ENCODE results near the gene CALN1. TPM values are rescaled to one million over a fixed set of nuclear protein-coding genes. Genes with fewer than 3 reads are reported as not detected.

Gene CALN1
- polyA plus RNA-seq, 1 donor (not counting 4 experiments of a cell fraction or from before 2014, with no cell fraction given), result not detected

DNA sequence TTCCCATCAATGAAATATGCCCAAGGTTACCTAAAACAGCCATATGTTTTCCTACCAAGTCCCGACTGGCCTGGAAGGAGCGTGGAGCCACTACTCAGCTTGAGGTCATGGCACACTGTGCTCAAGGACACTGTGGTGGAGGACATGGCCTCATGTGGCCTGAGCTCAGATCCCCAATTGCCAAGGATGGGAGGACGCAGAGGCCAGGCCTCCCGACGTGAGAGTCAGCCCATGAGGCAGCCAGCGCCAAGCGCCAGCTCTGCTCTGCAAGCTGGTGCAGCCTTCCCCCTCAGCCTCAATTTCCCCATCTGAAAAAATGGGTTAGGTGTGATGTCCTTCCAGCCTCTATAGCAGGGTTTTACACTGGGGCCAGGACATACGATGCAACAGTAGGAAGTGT lies 302.6 kb downstream of the CALN1 start:
- no peaks in the 10 kb centered on the region for H3K9me1 ChIP-seq (ENCODE audit: control insufficient read depth, extremely low read depth, insufficient read depth, low read length)
- no peaks in the 10 kb centered on the region for H3K27me3 ChIP-seq (ENCODE audit: control insufficient read depth, extremely low read depth, insufficient read depth, low read length)
- FAIRE-seq, result no peak
- no peak overlapping the region for H2AFZ ChIP-seq (ENCODE audit: control insufficient read depth, low read length)
- H3K4me1 ChIP-seq (ENCODE audit: control insufficient read depth, extremely low read depth, insufficient read depth, low read length), result no peaks in the 10 kb centered on the region
- H3K9ac ChIP-seq (ENCODE audit: control insufficient read depth, extremely low read depth, insufficient read depth, low read length), result no peak overlapping the region
- dilution Hi-C loops (cut with MboI; ENCODE audit: extremely low pct_ligation_motif_present, low sequenced_read_pairs), result no loop called here
- no peak for TF ChIP-seq EZH2 (IDR thresholded peaks at IDR 0.05; ENCODE audit: low read length)
- TF ChIP-seq, protein P1, sequence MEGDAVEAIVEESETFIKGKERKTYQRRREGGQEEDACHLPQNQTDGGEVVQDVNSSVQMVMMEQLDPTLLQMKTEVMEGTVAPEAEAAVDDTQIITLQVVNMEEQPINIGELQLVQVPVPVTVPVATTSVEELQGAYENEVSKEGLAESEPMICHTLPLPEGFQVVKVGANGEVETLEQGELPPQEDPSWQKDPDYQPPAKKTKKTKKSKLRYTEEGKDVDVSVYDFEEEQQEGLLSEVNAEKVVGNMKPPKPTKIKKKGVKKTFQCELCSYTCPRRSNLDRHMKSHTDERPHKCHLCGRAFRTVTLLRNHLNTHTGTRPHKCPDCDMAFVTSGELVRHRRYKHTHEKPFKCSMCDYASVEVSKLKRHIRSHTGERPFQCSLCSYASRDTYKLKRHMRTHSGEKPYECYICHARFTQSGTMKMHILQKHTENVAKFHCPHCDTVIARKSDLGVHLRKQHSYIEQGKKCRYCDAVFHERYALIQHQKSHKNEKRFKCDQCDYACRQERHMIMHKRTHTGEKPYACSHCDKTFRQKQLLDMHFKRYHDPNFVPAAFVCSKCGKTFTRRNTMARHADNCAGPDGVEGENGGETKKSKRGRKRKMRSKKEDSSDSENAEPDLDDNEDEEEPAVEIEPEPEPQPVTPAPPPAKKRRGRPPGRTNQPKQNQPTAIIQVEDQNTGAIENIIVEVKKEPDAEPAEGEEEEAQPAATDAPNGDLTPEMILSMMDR (optimal IDR thresholded peaks at IDR 0.05 in 1 of 3, IDR thresholded peaks at IDR 0.05 in 1 of 3, conservative IDR thresholded peaks at IDR 0.05 in 1 of 3; ENCODE audit: extremely low read depth in 1 of 3, insufficient read depth in 2 of 3, low read length in 3 of 3), result no peak
- no peak overlapping the region for H3K4me3 ChIP-seq (ENCODE audit: control insufficient read depth in 2 of 3, extremely low read depth in 1 of 3, insufficient read depth in 2 of 3, low read depth in 1 of 3, low read length in 3 of 3)
- no peaks in the 10 kb centered on the region for H3K36me3 ChIP-seq (ENCODE audit: control insufficient read depth in 2 of 2, extremely low read depth in 1 of 2, insufficient read depth in 2 of 2, low read length in 2 of 2)
- no peak for DNase-seq (ENCODE audit: low read depth, low spot score)
- peaks cover 4% of the 10 kb centered on the region for H3K9me3 ChIP-seq (ENCODE audit: control insufficient read depth, low read depth, low read length)
- H4K20me1 ChIP-seq (ENCODE audit: control insufficient read depth, extremely low read depth, insufficient read depth, low read length), result no peaks in the 10 kb centered on the region
- no peak overlapping the region for H3K4me2 ChIP-seq (ENCODE audit: control insufficient read depth, extremely low read depth, insufficient read depth, low read depth, low read length)
- H3K79me2 ChIP-seq (ENCODE audit: control insufficient read depth, insufficient read depth, low read length), result no peaks in the 10 kb centered on the region
- H3K27ac ChIP-seq (ENCODE audit: control insufficient read depth, insufficient read depth, low read length), result no peak overlapping the region

DNA sequence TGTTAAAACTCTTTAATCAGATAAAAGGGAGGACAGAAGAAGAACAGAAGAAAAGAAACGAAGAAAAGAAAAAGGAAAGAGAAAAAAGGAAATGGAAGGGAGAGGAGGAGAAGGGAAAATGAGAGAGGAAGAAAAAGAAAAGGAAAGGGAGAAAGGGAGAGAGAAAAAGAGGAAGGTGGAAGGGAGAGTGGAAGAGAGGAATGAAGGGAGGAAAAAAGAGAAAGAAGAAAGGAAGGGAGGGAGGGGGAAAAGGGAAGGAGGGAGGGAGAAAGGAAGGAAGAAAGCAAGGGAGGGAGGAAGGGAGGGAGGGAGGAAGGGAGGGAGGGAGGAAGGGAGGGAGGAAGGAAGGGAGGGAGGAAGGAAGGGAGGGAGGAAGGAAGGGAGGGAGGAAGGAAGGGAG lies 305.7 kb downstream of the CALN1 start:
- Histone ChIP-seq H2AFZ (ENCODE audit: control insufficient read depth, low read length) (no peak overlapping the region), H3K9me3 (ENCODE audit: control insufficient read depth, low read depth, low read length) (peaks cover 4% of the 10 kb centered on the region), H3K9ac (ENCODE audit: control insufficient read depth, extremely low read depth, insufficient read depth, low read length) (no peak overlapping the region), H3K27me3 (ENCODE audit: control insufficient read depth, extremely low read depth, insufficient read depth, low read length) (no peaks in the 10 kb centered on the region), H3K36me3 (ENCODE audit: control insufficient read depth in 2 of 2, extremely low read depth in 1 of 2, insufficient read depth in 2 of 2, low read length in 2 of 2) (no peaks in the 10 kb centered on the region), H4K20me1 (ENCODE audit: control insufficient read depth, extremely low read depth, insufficient read depth, low read length) (no peaks in the 10 kb centered on the region), H3K79me2 (ENCODE audit: control insufficient read depth, insufficient read depth, low read length) (no peaks in the 10 kb centered on the region), H3K9me1 (ENCODE audit: control insufficient read depth, extremely low read depth, insufficient read depth, low read length) (no peaks in the 10 kb centered on the region), H3K4me1 (ENCODE audit: control insufficient read depth, extremely low read depth, insufficient read depth, low read length) (no peaks in the 10 kb centered on the region), H3K4me3 (ENCODE audit: control insufficient read depth in 2 of 3, extremely low read depth in 1 of 3, insufficient read depth in 2 of 3, low read depth in 1 of 3, low read length in 3 of 3) (no peak overlapping the region), H3K27ac (ENCODE audit: control insufficient read depth, insufficient read depth, low read length) (no peak overlapping the region), H3K4me2 (ENCODE audit: control insufficient read depth, extremely low read depth, insufficient read depth, low read depth, low read length) (no peak overlapping the region)
- no peak for TF ChIP-seq EZH2 (IDR thresholded peaks at IDR 0.05; ENCODE audit: low read length)
- TF ChIP-seq, protein P1 (optimal IDR thresholded peaks at IDR 0.05 in 1 of 3, IDR thresholded peaks at IDR 0.05 in 1 of 3, conservative IDR thresholded peaks at IDR 0.05 in 1 of 3; ENCODE audit: extremely low read depth in 1 of 3, insufficient read depth in 2 of 3, low read length in 3 of 3), result no peak
- FAIRE-seq (no peak), DNase-seq (ENCODE audit: low read depth, low spot score) (no peak)
- dilution Hi-C loops (cut with MboI; ENCODE audit: extremely low pct_ligation_motif_present, low sequenced_read_pairs), result no loop called here
